GM21423 (cell line): ENCODE results near the gene DNHD1.

ENCODE experiments used
- ATAC-seq: cut with Tn5 transposase; IDR thresholded peaks from one replicate; pipeline ENCODE4 v1.9.1; 2021; ENCODE audit warnings: mild to moderate bottlenecking, moderate library complexity; ENCODE audit not compliant: unreplicated experiment

The DNHD1 gene

DNA sequence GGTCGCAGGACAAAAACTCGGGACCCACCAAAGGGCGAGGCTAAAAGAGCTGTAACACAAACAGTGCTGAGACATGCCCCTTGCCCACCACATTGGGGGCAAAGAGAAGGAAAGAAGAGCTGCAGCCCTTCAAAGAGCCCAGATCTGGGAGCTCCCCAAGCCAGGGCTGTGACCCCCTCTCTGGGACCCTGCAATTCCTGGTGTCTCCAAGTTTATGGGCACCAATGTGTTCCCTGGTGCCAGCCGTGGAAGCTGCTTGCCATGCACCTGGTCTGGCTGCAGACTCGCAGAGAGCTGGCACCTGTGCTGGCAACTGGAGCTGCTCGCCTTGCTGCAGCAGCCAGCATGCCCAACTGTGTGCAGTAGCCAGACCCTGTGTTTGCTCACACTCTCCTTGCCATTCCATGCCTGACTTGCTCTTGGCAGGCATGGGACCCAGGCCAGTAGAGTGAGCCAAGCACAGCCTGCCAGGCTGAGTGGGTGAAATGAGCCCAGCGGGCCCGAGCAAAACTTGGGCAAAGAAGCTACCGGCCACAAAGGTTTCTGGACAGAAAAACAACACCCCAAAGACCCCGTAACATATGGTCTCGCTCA is 90.4 kb downstream of the DNHD1 start:
- ATAC-seq, result no peak

DNA sequence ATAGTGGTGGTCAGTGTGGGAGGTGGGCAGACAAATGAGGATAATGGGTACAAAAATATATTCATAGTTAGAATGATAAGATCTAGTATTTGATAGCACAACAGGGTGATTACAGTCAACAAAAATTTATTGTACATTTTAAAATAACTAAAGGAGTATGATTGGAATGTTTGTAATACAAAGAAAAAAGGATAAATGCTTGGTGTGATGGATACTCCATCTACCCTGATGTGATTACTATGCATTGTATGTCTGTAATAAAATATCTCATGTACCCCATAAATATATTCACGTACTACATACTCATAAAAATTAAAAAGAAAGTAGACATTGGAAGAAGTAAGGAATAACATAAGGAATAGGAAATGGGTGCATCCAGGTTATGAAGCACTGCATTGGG is 90.9 kb downstream of the DNHD1 start:
- ATAC-seq, result no peak

DNA sequence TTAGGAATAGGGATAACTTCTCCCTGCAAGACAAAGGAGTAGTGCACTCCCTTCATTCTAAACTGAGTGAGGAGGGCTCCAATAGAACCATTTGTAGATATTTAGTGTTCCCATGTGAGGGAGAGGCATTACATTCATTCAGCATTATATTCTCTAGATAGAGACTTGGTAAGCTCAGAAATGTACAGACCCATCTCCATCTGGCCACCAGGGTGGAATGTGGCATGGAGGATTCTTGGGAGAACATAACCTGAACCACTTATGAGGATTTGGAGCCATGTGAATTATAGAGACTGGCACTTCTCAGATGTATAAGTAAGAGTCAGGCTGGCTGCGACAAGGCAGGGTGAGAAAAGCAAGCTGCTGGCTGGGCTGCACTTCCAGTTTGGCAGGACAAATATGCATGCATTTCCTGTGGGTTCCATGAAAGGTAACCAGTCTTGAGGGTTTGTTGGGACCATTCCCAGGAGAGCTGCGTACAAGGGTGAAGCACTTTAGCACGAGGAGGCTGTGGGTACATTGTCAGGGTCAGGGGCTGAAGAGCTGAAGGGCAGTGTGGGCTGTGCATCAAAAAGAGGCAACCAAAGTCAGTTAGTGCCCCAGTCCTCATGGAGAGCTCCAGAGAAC is 97.2 kb downstream of the DNHD1 start:
- ATAC-seq, result no peak

- no peak for ATAC-seq
Observed at GRCh38 chr11:6596239-6596877, 99.3 kb downstream of the DNHD1 start.

- no peak for ATAC-seq
Observed at GRCh38 chr11:6598555-6598954, 101.5 kb downstream of the DNHD1 start.

DNA sequence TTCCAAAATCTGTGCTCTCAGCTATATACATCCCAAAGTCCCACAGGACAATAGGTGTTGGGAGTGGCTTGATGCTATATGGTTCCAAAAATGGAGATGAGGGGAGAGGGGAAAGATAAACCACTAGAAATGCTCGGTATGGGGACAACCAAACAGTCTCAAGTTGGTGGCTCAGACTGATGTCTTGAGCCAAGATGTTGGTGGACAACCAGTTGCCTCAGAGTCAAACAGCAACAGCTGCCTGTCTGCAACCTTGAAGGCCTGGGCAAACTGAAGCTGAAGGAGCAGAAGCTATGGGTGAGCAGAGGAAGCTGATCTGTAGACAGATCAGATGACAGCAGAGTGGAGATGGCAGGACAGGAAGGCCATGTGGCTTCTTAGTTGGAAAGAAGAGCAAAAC is 102.4 kb downstream of the DNHD1 start:
- no peak for ATAC-seq

DNA sequence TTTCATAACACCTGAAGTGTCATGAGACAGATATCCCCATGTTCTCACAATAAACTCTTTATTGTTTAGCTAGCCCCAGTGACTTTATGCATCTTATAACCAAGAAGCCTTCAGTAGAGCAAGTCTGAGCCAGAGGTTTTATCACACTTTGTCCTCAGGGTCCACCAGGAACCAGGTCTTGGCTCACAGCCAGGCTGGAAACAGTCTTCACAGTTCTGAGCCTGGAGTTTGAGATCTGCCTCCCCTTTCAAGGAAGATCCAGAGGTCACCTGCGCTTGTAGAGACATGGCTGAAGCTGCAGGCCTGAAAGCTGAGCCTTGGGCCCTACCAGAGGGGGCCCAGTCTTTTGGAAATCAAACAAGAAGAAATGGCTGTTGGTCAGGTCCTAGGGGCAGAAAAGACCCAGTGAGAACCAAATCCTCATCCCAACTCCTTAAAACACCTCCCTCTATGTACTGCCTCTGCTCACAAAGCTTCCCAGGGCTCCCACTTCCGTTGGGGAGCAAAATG is 102.9 kb downstream of the DNHD1 start:
- ATAC-seq, result no peak

GRCh38 chr11:6601041-6601461 is 104.0 kb downstream of the DNHD1 start:
- no peak for ATAC-seq

- ATAC-seq, result no peak
Observed at GRCh38 chr11:6602096-6602940, 105.2 kb downstream of the DNHD1 start.

GRCh38 chr11:6603287-6604080 is 106.4 kb downstream of the DNHD1 start, which contains the start of the genes ILK and RRP8:
Gene ILK, plus strand, starts transcription at chr11:6603774. Its CDS starts 498 bp downstream, at chr11:6604272.
Gene RRP8, minus strand, starts transcription at chr11:6603616. Its CDS starts 114 bp downstream, at chr11:6603502.
- peak; percentile 67 for ATAC-seq

GRCh38 chr11:6604081-6604626 is 107.1 kb downstream of the DNHD1 start:
- peak; percentile 36 for ATAC-seq

GRCh38 chr11:6604790-6605189 is 107.7 kb downstream of the DNHD1 start:
- no peak for ATAC-seq

DNA sequence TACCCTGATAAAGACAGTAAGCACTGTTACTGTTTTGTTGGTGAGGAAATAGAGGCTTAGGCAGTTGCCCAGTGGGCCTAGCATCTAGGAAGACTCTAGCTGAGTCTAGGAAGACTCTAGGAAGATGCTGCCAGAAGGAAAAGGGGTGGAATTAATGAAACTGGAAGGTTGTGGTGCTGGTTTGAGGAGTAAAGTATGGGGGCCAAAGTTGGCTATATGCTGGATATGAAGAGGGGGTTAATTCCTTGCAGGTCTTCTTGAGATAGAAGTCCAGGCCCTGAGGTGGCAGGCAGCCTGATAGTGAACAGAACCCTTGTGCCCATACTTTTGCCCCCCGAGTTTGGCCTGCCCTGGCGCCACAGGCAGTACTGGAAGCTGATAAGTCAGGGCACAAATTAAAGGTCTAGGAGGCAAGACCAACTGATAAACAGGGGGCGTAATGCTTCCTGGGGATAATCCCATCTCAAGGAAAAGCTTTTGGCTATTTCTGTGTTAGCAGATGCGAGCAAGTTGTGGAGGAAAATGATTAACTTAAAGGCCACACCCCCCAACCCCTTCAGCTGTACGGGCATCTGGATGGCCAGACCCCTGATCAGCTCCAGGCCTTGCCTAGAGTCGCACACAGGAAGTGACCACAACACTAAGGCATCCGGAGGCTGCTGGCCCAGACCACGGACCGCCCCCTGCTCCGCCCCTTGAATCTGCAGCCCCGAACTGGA is 109.5 kb downstream of the DNHD1 start:
- peak; percentile 54 for ATAC-seq

GRCh38 chr11:6607190-6607795 is 110.2 kb downstream of the DNHD1 start:
- ATAC-seq, result no peak

GRCh38 chr11:6608011-6608410 is 110.9 kb downstream of the DNHD1 start:
- no peak for ATAC-seq

DNA sequence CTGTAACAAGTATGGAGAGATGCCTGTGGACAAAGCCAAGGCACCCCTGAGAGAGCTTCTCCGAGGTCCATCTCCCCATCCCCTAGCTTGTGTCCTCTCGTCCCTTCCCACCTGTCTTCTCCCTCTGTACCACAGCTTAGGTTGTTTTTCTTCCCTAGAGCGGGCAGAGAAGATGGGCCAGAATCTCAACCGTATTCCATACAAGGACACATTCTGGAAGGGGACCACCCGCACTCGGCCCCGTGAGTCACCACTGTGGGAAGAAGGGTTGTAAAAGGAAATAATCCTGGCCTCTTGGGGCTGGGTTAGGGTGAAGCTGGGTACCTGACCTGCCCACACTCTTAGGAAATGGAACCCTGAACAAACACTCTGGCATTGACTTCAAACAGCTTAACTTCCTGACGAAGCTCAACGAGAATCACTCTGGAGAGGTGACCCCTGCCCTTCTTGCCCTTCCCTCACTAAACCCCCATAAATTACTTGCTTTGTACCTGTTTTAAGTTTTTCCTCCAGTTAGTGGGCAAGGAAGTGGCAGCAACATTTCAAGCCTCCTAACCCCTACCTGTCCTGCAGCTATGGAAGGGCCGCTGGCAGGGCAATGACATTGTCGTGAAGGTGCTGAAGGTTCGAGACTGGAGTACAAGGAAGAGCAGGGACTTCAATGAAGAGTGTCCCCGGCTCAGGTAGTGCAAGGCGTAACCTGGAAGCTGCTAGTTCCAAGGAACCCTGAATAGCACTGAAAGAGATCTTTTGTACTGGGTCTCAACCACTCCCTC is 111.8 kb downstream of the DNHD1 start:
- no peak for ATAC-seq

- ATAC-seq, result no peak
Observed at GRCh38 chr11:6609502-6610015, 112.5 kb downstream of the DNHD1 start.

GRCh38 chr11:6610591-6610990 is 113.5 kb downstream of the DNHD1 start:
- no peak for ATAC-seq
